ENCODE measurements around the gene MTHFD1L. TPM values are rescaled to one million over a fixed set of nuclear protein-coding genes. Genes with fewer than 3 reads are reported as not detected.
"Not testable (repeated sequence)": the region's sequence is repeated elsewhere in the genome, so short reads cannot be mapped to it uniquely, and the experiment has no call there.

Gene MTHFD1L
- polyA plus RNA-seq (2012; ENCODE audit: insufficient read depth, insufficient read length, low read depth): 37.5 TPM

- H3K9me3 ChIP-seq: no peaks in the 10 kb centered on the region
- peak; percentile 47 for TF ChIP-seq CTCF (IDR thresholded peaks at IDR 0.05; ENCODE audit: low read depth, low read length)
Observed at GRCh38 chr6:150865406-150866146, at the start of gene MTHFD1L. Gene MTHFD1L (plus strand): TSS chr6:150865702. CDS start chr6:150865823, 121 bp downstream.

GRCh38 chr6:150816554-150816953, 48.9 kb upstream of the MTHFD1L start:
- H3K4me1 ChIP-seq; DNase-seq; H3K4me3 ChIP-seq (ENCODE audit: low read depth, low read length); H3K27me3 ChIP-seq; H3K36me3 ChIP-seq; H3K9me3 ChIP-seq: not testable (repeated sequence)

More at GRCh38 chr6:150865406-150866146, at the start of gene MTHFD1L:
- H3K36me3 ChIP-seq: no peaks in the 10 kb centered on the region
- no peaks in the 10 kb centered on the region for H3K4me1 ChIP-seq
- H3K27me3 ChIP-seq: no peaks in the 10 kb centered on the region
- peak; percentile 89 for DNase-seq
- peak within 1 kb of the TSS; percentile 82 for H3K4me3 ChIP-seq (ENCODE audit: low read depth, low read length)

- Histone ChIP-seq H3K9me3 (no peaks in the 10 kb centered on the region), H3K27me3 (peaks cover 19% of the 10 kb centered on the region), H3K4me3 (ENCODE audit: low read depth, low read length) (no peak overlapping the region), H3K36me3 (no peaks in the 10 kb centered on the region), H3K4me1 (no peaks in the 10 kb centered on the region)
- no peak for DNase-seq
- no peak for TF ChIP-seq CTCF (IDR thresholded peaks at IDR 0.05; ENCODE audit: low read depth, low read length)
Observed at GRCh38 chr6:150822932-150823331, 42.6 kb upstream of the MTHFD1L start.

GRCh38 chr6:150826788-150827187, 38.7 kb upstream of the MTHFD1L start:
- no peak for TF ChIP-seq CTCF (IDR thresholded peaks at IDR 0.05; ENCODE audit: low read depth, low read length)
- peaks cover 42% of the 10 kb centered on the region for H3K27me3 ChIP-seq
- DNase-seq: no peak

GRCh38 chr6:150828107-150828506, 37.4 kb upstream of the MTHFD1L start:
- not testable (repeated sequence) for H3K36me3 ChIP-seq; H3K9me3 ChIP-seq; H3K4me3 ChIP-seq (ENCODE audit: low read depth, low read length); H3K4me1 ChIP-seq; DNase-seq
- peaks cover 45% of the 10 kb centered on the region for H3K27me3 ChIP-seq

More at GRCh38 chr6:150826788-150827187, 38.7 kb upstream of the MTHFD1L start:
- Histone ChIP-seq H3K36me3 (no peaks in the 10 kb centered on the region), H3K4me1 (no peaks in the 10 kb centered on the region), H3K4me3 (ENCODE audit: low read depth, low read length) (no peak overlapping the region), H3K9me3 (no peaks in the 10 kb centered on the region)

GRCh38 chr6:150830439-150831165, 34.9 kb upstream of the MTHFD1L start:
- H3K4me3 ChIP-seq (ENCODE audit: low read depth, low read length): no peak overlapping the region
- no peak for TF ChIP-seq CTCF (IDR thresholded peaks at IDR 0.05; ENCODE audit: low read depth, low read length)
- H3K36me3 ChIP-seq: no peaks in the 10 kb centered on the region
- DNase-seq: no peak
- no peaks in the 10 kb centered on the region for H3K9me3 ChIP-seq
- no peaks in the 10 kb centered on the region for H3K4me1 ChIP-seq
- peaks cover 51% of the 10 kb centered on the region for H3K27me3 ChIP-seq

GRCh38 chr6:150831577-150831976, 33.9 kb upstream of the MTHFD1L start:
- Histone ChIP-seq H3K9me3 (no peaks in the 10 kb centered on the region), H3K36me3 (no peaks in the 10 kb centered on the region), H3K27me3 (peaks cover 49% of the 10 kb centered on the region), H3K4me3 (ENCODE audit: low read depth, low read length) (no peak overlapping the region), H3K4me1 (no peaks in the 10 kb centered on the region)
- no peak for DNase-seq
- no peak for TF ChIP-seq CTCF (IDR thresholded peaks at IDR 0.05; ENCODE audit: low read depth, low read length)
